GM19463 (cell line): ENCODE measurements around the gene GRIN2D.

Experiments
- ATAC-seq: cut with Tn5 transposase; IDR thresholded peaks from one replicate; pipeline ENCODE4 v1.9.1; 2021; ENCODE audit warnings: mild to moderate bottlenecking, moderate library complexity; ENCODE audit not compliant: unreplicated experiment

The GRIN2D gene

GRCh38 chr19:48396824-48397176 lies 3.3 kb downstream of the GRIN2D start:
- ATAC-seq: no peak

GRCh38 chr19:48397263-48398101 lies 4.0 kb downstream of the GRIN2D start:
- ATAC-seq: no peak

- ATAC-seq: no peak
These were observed 4.6 kb downstream of the GRIN2D start for GRCh38 chr19:48398102-48398374.

- peak; percentile 58 for ATAC-seq
These were observed 5.1 kb downstream of the GRIN2D start for GRCh38 chr19:48398375-48399235.

- no peak for ATAC-seq
These were observed 6.7 kb downstream of the GRIN2D start for GRCh38 chr19:48400018-48400742.

GRCh38 chr19:48401287-48401686 lies 7.8 kb downstream of the GRIN2D start:
- no peak for ATAC-seq

GRCh38 chr19:48403606-48404005 lies 10.1 kb downstream of the GRIN2D start:
- ATAC-seq: peak; percentile 69

- no peak for ATAC-seq
These were observed 11.7 kb downstream of the GRIN2D start for GRCh38 chr19:48405010-48405659.

- no peak for ATAC-seq
These were observed 12.4 kb downstream of the GRIN2D start for GRCh38 chr19:48405850-48406249.

- no peak for ATAC-seq
These were observed 20.6 kb downstream of the GRIN2D start for GRCh38 chr19:48413879-48414587.

GRCh38 chr19:48415395-48415794 lies 21.9 kb downstream of the GRIN2D start:
- ATAC-seq: no peak

- no peak for ATAC-seq
These were observed 22.3 kb downstream of the GRIN2D start for GRCh38 chr19:48415806-48416221.

- ATAC-seq: no peak
These were observed 24.0 kb downstream of the GRIN2D start for GRCh38 chr19:48417421-48417820.

GRCh38 chr19:48418317-48419064 lies 25.0 kb downstream of the GRIN2D start:
- ATAC-seq: no peak

- ATAC-seq: no peak
These were observed 25.9 kb downstream of the GRIN2D start for GRCh38 chr19:48419158-48419920.

- no peak for ATAC-seq
These were observed 28.1 kb downstream of the GRIN2D start for GRCh38 chr19:48421548-48421947.

GRCh38 chr19:48424694-48425219 lies 31.3 kb downstream of the GRIN2D start:
- ATAC-seq: no peak

GRCh38 chr19:48428670-48429069 lies 35.2 kb downstream of the GRIN2D start:
- ATAC-seq: no peak

GRCh38 chr19:48433337-48433736 lies 39.9 kb downstream of the GRIN2D start:
- ATAC-seq: no peak
